Measurements from ENCODE around the gene PRR33. TPM values are rescaled to one million over a fixed set of nuclear protein-coding genes. Genes with fewer than 3 reads are reported as not detected.

PRR33 gene
- total RNA-seq, 2 experiments from 2014 or later = 0.07 TPM; not detected in 1

DNA sequence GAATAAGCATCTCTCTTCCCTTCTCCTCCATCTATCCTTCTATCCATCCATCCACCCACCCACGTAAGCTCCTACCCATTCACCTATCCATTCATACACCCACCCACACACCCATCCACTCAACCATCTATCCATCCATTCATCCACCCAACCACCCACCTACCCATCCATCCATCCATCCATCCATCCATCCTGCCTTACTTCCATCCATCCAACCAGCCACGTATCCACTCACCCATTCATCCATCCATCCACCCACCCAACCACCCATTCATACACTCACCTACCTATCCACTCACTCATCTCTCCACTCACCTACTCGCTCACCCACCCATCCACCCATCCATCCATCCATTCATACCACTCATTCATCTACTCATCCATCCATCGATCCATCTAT is 41.0 kb upstream of the PRR33 start:
- ChIA-PET POLR2A (no interaction called here), CTCF (no interaction called here)
- DNase-seq = no peak
- no peak overlapping the region for H3K27ac Mint-ChIP-seq
- no peak overlapping the region for H3K4me3 Mint-ChIP-seq
- H3K4me1 Mint-ChIP-seq (ENCODE audit: low read depth) = peaks cover 2% of the 10 kb centered on the region
- H3K27me3 Mint-ChIP-seq = no peaks in the 10 kb centered on the region
- no peaks in the 10 kb centered on the region for H3K9me3 Mint-ChIP-seq
- intact Hi-C loops (cut with micrococcal nuclease) = no loop called here
- no peaks in the 10 kb centered on the region for H3K36me3 Mint-ChIP-seq

GRCh38 chr11:1932105-1932480 is 40.4 kb upstream of the PRR33 start:
- intact Hi-C loops (cut with micrococcal nuclease) = no loop called here
- no peak for DNase-seq
- ChIA-PET CTCF (interaction anchor here (0.6 kb wide), 1 partner anchor 951 kb away, joined by 3 read pairs; no protein-coding TSS in a partner anchor), POLR2A (no interaction called here)
- Mint-ChIP-seq H3K27ac (no peak overlapping the region), H3K36me3 (no peaks in the 10 kb centered on the region), H3K4me3 (no peak overlapping the region), H3K9me3 (no peaks in the 10 kb centered on the region), H3K4me1 (ENCODE audit: low read depth) (peaks cover 2% of the 10 kb centered on the region), H3K27me3 (no peaks in the 10 kb centered on the region)

GRCh38 chr11:1931341-1932104 is 39.8 kb upstream of the PRR33 start:
- ChIA-PET POLR2A (no interaction called here), CTCF (interaction anchor here (0.6 kb wide), 1 partner anchor 950 kb away, joined by 3 read pairs; no protein-coding TSS in a partner anchor)
- Mint-ChIP-seq H3K9me3 (no peaks in the 10 kb centered on the region), H3K4me3 (no peak overlapping the region), H3K27me3 (no peaks in the 10 kb centered on the region), H3K4me1 (ENCODE audit: low read depth) (peaks cover 2% of the 10 kb centered on the region), H3K36me3 (no peaks in the 10 kb centered on the region), H3K27ac (no peak overlapping the region)
- DNase-seq = no peak
- intact Hi-C loops (cut with micrococcal nuclease) = no loop called here

- no peak for DNase-seq
- H3K27me3 Mint-ChIP-seq = no peaks in the 10 kb centered on the region
- intact Hi-C loops (cut with micrococcal nuclease) = no loop called here
- H3K4me1 Mint-ChIP-seq (ENCODE audit: low read depth) = peaks cover 2% of the 10 kb centered on the region
- CTCF ChIA-PET = interaction anchor here (1.5 kb wide), 1 partner anchor 48 kb away, joined by 4 read pairs; no protein-coding TSS in a partner anchor
- POLR2A ChIA-PET = no interaction called here
- no peaks in the 10 kb centered on the region for H3K36me3 Mint-ChIP-seq
- H3K4me3 Mint-ChIP-seq = no peak overlapping the region
- H3K9me3 Mint-ChIP-seq = no peaks in the 10 kb centered on the region
- H3K27ac Mint-ChIP-seq = no peak overlapping the region
These were observed 38.8 kb upstream of the PRR33 start for GRCh38 chr11:1930462-1930830.

- ChIA-PET CTCF (interaction anchor here (1.5 kb wide), 1 partner anchor 48 kb away, joined by 4 read pairs; no protein-coding TSS in a partner anchor), POLR2A (no interaction called here)
- Mint-ChIP-seq H3K4me1 (ENCODE audit: low read depth) (peaks cover 2% of the 10 kb centered on the region), H3K36me3 (no peaks in the 10 kb centered on the region), H3K27ac (no peak overlapping the region), H3K4me3 (no peak overlapping the region), H3K9me3 (no peaks in the 10 kb centered on the region), H3K27me3 (no peaks in the 10 kb centered on the region)
- intact Hi-C loops (cut with micrococcal nuclease) = no loop called here
- no peak for DNase-seq
These were observed 38.1 kb upstream of the PRR33 start for GRCh38 chr11:1929621-1930461.

DNA sequence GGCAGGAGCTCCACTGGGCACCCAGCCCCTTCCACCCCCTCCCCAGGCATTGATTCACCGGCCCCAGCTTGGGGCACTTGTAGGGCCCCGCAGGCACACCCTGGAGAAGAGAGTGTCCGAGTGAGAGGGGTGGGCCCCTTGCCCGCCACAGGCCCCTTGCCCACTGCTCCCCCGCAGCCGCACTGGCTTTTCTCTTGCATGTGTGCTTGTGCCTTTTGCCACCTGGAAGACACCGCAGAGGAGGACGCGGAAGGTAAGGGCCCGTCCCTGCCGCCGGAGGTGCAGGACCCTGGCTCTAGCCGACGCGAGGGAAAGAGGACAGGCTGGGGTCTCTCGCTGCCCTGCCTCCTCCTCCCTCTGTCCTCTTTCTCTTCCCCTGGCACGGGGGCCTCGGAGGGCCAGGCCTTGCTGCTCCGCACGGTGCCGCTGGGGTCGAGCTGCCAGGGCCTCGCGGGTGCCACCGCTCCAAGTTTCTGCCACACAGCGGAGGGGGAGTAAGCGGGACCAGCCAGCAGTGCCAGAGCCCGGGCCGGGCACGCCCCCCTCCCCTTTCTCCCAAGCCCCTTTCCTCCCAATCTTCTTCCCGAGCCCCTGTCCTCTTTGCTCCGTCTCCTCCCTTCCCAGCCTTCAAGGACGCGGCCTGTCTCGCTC is 37.3 kb upstream of the PRR33 start:
- no peak overlapping the region for H3K27ac Mint-ChIP-seq
- intact Hi-C loops (cut with micrococcal nuclease) = no loop called here
- H3K4me3 Mint-ChIP-seq = no peak overlapping the region
- DNase-seq = no peak
- ChIA-PET POLR2A (no interaction called here), CTCF (interaction anchor here (1.5 kb wide), 1 partner anchor 47 kb away, joined by 4 read pairs; no protein-coding TSS in a partner anchor)
- H3K4me1 Mint-ChIP-seq (ENCODE audit: low read depth) = peaks cover 2% of the 10 kb centered on the region
- no peaks in the 10 kb centered on the region for H3K36me3 Mint-ChIP-seq
- no peaks in the 10 kb centered on the region for H3K9me3 Mint-ChIP-seq
- no peaks in the 10 kb centered on the region for H3K27me3 Mint-ChIP-seq

- intact Hi-C loops (cut with micrococcal nuclease) = no loop called here
- no peak for DNase-seq
- no peak overlapping the region for H3K27ac Mint-ChIP-seq
- ChIA-PET CTCF (no interaction called here), POLR2A (no interaction called here)
- H3K36me3 Mint-ChIP-seq = no peaks in the 10 kb centered on the region
- H3K4me3 Mint-ChIP-seq = no peak overlapping the region
- H3K4me1 Mint-ChIP-seq (ENCODE audit: low read depth) = peaks cover 2% of the 10 kb centered on the region
- H3K9me3 Mint-ChIP-seq = no peaks in the 10 kb centered on the region
- peaks cover 4% of the 10 kb centered on the region for H3K27me3 Mint-ChIP-seq
These were observed 36.8 kb upstream of the PRR33 start for GRCh38 chr11:1928470-1928890.

DNA sequence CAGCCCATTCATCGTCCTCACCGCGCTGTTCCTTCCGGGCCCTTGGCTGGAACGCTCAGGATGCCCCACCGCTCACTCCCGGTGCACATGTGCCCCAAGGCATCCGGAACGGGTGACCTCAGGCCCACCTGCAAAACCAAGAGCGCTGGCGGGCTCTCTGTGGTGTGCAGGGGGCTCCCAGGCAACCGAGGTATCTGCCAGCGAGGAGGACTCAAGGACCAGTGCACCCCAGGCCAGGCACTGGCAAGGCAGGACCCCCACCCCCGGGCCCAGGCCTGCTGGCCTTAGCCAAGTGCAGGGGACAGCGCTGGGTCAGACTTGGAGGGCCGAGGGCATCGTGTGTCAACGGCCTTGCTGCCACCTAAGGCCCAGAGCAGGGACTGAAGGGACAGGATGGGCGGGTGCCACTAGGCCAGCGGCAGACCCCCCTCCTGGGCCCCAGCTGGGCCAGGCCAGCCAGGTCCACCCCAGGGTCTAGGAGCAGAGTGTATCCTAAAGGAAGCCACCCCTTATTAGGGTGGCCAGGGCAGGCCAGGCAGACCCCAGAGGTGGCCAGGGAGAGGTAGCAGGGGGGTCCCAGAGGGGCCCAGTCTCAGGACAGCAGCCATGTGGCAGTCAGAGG is 36.3 kb upstream of the PRR33 start:
- Mint-ChIP-seq H3K4me1 (ENCODE audit: low read depth) (peaks cover 2% of the 10 kb centered on the region), H3K36me3 (no peaks in the 10 kb centered on the region), H3K4me3 (no peak overlapping the region), H3K27ac (no peak overlapping the region), H3K9me3 (no peaks in the 10 kb centered on the region), H3K27me3 (peaks cover 4% of the 10 kb centered on the region)
- ChIA-PET POLR2A (no interaction called here), CTCF (no interaction called here)
- no peak for DNase-seq
- intact Hi-C loops (cut with micrococcal nuclease) = no loop called here

DNA sequence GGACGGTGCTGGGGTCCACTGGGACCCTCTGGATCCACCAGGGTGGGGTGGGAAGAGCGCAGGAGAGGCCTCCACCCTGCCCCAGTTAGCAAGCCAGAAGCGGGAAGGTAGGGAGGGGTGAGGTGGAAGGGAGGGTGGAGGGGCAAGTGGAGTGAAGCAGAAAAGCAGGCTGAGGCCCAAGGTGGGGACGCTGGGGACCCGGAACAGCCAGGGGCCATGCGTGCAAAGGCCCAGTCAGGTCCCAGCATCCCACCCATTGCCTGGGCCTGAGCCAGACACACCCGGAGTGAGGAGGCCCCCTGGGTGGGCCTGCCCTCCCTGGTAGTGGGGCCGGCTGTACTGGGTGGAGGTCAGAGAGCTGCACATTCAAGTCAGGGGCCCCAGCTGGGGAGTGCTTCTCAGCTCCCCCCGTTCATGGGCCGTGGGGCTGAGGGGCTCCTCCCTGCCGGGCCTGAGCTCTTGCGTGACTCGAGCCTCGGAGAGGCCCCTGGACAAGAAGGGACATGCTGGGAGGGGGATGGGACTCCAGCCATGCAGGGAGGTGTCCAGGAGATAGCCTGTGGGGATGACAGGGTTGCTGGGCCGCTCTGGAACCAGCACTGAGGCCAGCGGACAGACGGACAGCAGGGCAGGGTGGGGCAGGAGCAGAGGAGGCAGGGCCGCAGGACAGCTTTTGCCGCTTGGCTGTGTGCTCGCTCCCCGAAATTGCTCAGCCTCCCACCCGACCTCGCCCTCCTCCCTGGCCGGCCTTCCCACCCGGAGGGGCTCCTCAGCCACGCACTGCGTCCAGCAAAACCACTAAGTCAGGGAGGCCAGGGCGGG is 35.5 kb upstream of the PRR33 start:
- intact Hi-C loops (cut with micrococcal nuclease) = no loop called here
- no peak for DNase-seq
- POLR2A ChIA-PET = no interaction called here
- Mint-ChIP-seq H3K27ac (no peak overlapping the region), H3K4me1 (ENCODE audit: low read depth) (peaks cover 2% of the 10 kb centered on the region), H3K27me3 (peaks cover 4% of the 10 kb centered on the region), H3K9me3 (no peaks in the 10 kb centered on the region), H3K4me3 (no peak overlapping the region), H3K36me3 (no peaks in the 10 kb centered on the region)
- CTCF ChIA-PET = no interaction called here

DNA sequence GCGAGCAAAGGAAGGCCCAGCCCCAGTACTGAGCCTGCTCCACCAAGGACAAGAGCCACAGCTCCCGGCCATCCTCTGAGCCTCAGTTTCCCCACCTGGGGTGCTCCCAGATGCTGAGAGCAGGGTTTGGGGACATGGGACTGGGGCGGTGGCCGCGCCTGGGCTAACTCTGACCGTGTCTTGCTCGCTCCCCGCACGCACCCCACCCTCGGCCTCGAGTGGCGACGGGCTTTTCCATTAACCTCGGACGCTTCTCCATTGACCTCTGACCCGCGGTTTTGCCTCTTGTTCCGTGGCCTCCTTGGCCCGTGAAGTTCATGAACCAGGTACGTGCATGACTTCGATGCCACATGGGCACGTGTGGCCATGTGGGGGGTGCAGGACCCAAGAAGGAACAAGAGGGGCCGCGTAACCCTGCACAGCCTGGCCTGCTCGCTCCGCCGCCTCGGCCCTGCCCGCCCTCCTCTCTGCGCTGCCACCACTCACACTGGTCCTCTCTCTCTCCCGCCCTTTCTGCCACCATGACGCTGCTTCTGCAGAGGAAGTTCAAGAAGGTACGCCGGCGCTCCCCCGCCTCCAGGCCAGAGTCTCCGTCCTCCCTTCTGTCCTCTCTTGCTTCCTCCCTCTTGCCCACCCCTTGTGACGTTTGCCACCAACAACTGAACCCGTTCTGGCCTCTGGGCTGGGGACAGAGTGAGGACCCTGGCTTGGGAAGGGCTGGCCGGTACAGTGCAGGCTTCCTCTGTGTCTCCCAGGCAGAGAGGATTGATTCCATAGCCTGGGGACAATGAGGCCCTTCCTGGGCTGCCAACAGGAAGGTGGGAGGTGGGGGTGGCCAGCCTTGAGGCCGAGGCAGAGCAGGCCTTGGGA is 34.7 kb upstream of the PRR33 start:
- no peak for DNase-seq
- H3K4me3 Mint-ChIP-seq = no peak overlapping the region
- ChIA-PET CTCF (no interaction called here), POLR2A (no interaction called here)
- intact Hi-C loops (cut with micrococcal nuclease) = no loop called here
- peaks cover 2% of the 10 kb centered on the region for H3K4me1 Mint-ChIP-seq (ENCODE audit: low read depth)
- no peaks in the 10 kb centered on the region for H3K36me3 Mint-ChIP-seq
- H3K9me3 Mint-ChIP-seq = no peaks in the 10 kb centered on the region
- no peak overlapping the region for H3K27ac Mint-ChIP-seq
- peaks cover 4% of the 10 kb centered on the region for H3K27me3 Mint-ChIP-seq
